ENCODE results near the gene CPVL.

CPVL gene

GRCh38 chr7:29190349-29191045 is 44.2 kb upstream of the CPVL start (continued):
- TF ChIP-seq SP7 (tag by site-specific recombination; IDR thresholded peaks at IDR 0.05) (peak; percentile 86), ZNF843 (tag by site-specific recombination; IDR thresholded peaks at IDR 0.05) (0 out of 2 replicates have a peak, but pooled peaks have one; percentile 49), ZNF600 (tag by site-specific recombination; IDR thresholded peaks at IDR 0.05) (peak; percentile 30; the same call in 1 of the 2 replicates), PRDM4 (tag by site-specific recombination; IDR thresholded peaks at IDR 0.05) (no peak), ZNF791 (tag by site-specific recombination; IDR thresholded peaks at IDR 0.05) (no peak), KLF8 (tag by site-specific recombination; IDR thresholded peaks at IDR 0.05) (no peak), ZNF837 (tag by site-specific recombination; IDR thresholded peaks at IDR 0.05) (no peak), PATZ1 (tag by site-specific recombination; IDR thresholded peaks at IDR 0.05) (no peak), ZNF221 (tag by site-specific recombination; IDR thresholded peaks at IDR 0.05; ENCODE audit: borderline replicate concordance) (no peak), ZNF501 (tag by site-specific recombination; IDR thresholded peaks at IDR 0.05) (no peak), ZNF610 (tag by site-specific recombination; IDR thresholded peaks at IDR 0.05; ENCODE audit: borderline replicate concordance) (no peak), GLI4 (tag by site-specific recombination; IDR thresholded peaks at IDR 0.05) (no peak), ZNF138 (tag by site-specific recombination; IDR thresholded peaks at IDR 0.05; ENCODE audit: borderline replicate concordance) (no peak), TRIM28 (IDR thresholded peaks at IDR 0.05; ENCODE audit: borderline replicate concordance, low read length) (no peak), ZNF624 (tag by site-specific recombination; IDR thresholded peaks at IDR 0.05) (no peak), KLF7 (tag by site-specific recombination; IDR thresholded peaks at IDR 0.05; ENCODE audit: borderline replicate concordance) (no peak), GLIS1 (tag by site-specific recombination; IDR thresholded peaks at IDR 0.05) (no peak), ZNF37A (tag by site-specific recombination; IDR thresholded peaks at IDR 0.05) (no peak), ZNF544 (tag by site-specific recombination; IDR thresholded peaks at IDR 0.05) (no peak), YY1 (tag by site-specific recombination; IDR thresholded peaks at IDR 0.05) (no peak), ZNF169 (tag by site-specific recombination; IDR thresholded peaks at IDR 0.05) (no peak), ZNF48 (tag by site-specific recombination; IDR thresholded peaks at IDR 0.05) (no peak), ZNF596 (tag by site-specific recombination; IDR thresholded peaks at IDR 0.05) (no peak), OSR2 (tag by site-specific recombination; IDR thresholded peaks at IDR 0.05) (peak; percentile 93), IKZF3 (tag by site-specific recombination; IDR thresholded peaks at IDR 0.05) (peak; percentile 27; the same call in 1 of the 2 replicates), ZNF549 (tag by site-specific recombination; IDR thresholded peaks at IDR 0.05) (no peak), ZNF114 (tag by site-specific recombination; IDR thresholded peaks at IDR 0.05) (no peak), ZNF426 (tag by site-specific recombination; IDR thresholded peaks at IDR 0.05) (no peak), RBAK (tag by site-specific recombination; IDR thresholded peaks at IDR 0.05) (no peak)
- TF ChIP-seq, protein P1, sequence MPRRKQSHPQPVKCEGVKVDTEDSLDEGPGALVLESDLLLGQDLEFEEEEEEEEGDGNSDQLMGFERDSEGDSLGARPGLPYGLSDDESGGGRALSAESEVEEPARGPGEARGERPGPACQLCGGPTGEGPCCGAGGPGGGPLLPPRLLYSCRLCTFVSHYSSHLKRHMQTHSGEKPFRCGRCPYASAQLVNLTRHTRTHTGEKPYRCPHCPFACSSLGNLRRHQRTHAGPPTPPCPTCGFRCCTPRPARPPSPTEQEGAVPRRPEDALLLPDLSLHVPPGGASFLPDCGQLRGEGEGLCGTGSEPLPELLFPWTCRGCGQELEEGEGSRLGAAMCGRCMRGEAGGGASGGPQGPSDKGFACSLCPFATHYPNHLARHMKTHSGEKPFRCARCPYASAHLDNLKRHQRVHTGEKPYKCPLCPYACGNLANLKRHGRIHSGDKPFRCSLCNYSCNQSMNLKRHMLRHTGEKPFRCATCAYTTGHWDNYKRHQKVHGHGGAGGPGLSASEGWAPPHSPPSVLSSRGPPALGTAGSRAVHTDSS (tag by site-specific recombination; IDR thresholded peaks at IDR 0.05), result no peak
- TF ChIP-seq, protein P2, sequence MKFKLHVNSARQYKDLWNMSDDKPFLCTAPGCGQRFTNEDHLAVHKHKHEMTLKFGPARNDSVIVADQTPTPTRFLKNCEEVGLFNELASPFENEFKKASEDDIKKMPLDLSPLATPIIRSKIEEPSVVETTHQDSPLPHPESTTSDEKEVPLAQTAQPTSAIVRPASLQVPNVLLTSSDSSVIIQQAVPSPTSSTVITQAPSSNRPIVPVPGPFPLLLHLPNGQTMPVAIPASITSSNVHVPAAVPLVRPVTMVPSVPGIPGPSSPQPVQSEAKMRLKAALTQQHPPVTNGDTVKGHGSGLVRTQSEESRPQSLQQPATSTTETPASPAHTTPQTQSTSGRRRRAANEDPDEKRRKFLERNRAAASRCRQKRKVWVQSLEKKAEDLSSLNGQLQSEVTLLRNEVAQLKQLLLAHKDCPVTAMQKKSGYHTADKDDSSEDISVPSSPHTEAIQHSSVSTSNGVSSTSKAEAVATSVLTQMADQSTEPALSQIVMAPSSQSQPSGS (tag by site-specific recombination; IDR thresholded peaks at IDR 0.05; ENCODE audit: low read depth), result no peak
- TF ChIP-seq, protein P3, sequence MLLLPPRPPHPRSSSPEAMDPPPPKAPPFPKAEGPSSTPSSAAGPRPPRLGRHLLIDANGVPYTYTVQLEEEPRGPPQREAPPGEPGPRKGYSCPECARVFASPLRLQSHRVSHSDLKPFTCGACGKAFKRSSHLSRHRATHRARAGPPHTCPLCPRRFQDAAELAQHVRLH (tag by site-specific recombination; IDR thresholded peaks at IDR 0.05), result peak; percentile 48; the same call in 1 of the 2 replicates
- TF ChIP-seq, protein P4, sequence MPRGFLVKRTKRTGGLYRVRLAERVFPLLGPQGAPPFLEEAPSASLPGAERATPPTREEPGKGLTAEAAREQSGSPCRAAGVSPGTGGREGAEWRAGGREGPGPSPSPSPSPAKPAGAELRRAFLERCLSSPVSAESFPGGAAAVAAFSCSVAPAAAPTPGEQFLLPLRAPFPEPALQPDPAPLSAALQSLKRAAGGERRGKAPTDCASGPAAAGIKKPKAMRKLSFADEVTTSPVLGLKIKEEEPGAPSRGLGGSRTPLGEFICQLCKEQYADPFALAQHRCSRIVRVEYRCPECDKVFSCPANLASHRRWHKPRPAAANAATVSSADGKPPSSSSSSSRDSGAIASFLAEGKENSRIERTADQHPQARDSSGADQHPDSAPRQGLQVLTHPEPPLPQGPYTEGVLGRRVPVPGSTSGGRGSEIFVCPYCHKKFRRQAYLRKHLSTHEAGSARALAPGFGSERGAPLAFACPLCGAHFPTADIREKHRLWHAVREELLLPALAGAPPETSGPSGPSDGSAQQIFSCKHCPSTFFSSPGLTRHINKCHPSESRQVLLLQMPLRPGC (tag by site-specific recombination; IDR thresholded peaks at IDR 0.05), result peak; percentile 70; the same call in 1 of the 2 replicates

Measured in HEK293 (cell line).